T-helper 2 cell treated with Interferon-gamma antibody and Interleukin-4, amounts not matched to agents 5 μg/mL and 100 μg/mL, for 36 hours (primary cell): ENCODE measurements around the gene SAV1.

Experiments
- DNase-seq: peaks from one replicate; pipeline ENCODE4 v3.0.0; 2021; ENCODE audit warnings: low spot score
- H3K27ac Mint-ChIP-seq: one replicate; pipeline ENCODE4 v1.8.0; 2021; ENCODE audit warnings: mild to moderate bottlenecking, mixed read lengths
- H3K27me3 Mint-ChIP-seq: one replicate; pipeline ENCODE4 v1.8.0; 2021; ENCODE audit warnings: low read depth, mixed read lengths
- H3K36me3 Mint-ChIP-seq: one replicate; pipeline ENCODE4 v1.8.0; 2021; ENCODE audit warnings: low read depth, mixed read lengths
- H3K4me1 Mint-ChIP-seq: one replicate; pipeline ENCODE4 v1.8.0; 2021; ENCODE audit warnings: low read depth, mixed read lengths
- H3K4me3 Mint-ChIP-seq: one replicate; pipeline ENCODE4 v1.8.0; 2022; ENCODE audit warnings: mild to moderate bottlenecking, moderate library complexity, mixed read lengths
- H3K9me3 Mint-ChIP-seq: one replicate; pipeline ENCODE4 v1.8.0; 2021; ENCODE audit warnings: mixed read lengths

The SAV1 gene

GRCh38 chr14:50608302-50608851 is 59.7 kb downstream of the SAV1 start:
- Mint-ChIP-seq H3K9me3 (no peaks in the 10 kb centered on the region), H3K36me3 (no peaks in the 10 kb centered on the region), H3K27me3 (peaks cover 15% of the 10 kb centered on the region), H3K4me1 (peaks cover 3% of the 10 kb centered on the region), H3K4me3 (no peak overlapping the region), H3K27ac (no peak overlapping the region)
- DNase-seq: no peak

GRCh38 chr14:50607761-50608160 is 60.3 kb downstream of the SAV1 start:
- Mint-ChIP-seq H3K9me3 (no peaks in the 10 kb centered on the region), H3K4me3 (no peak overlapping the region), H3K27me3 (peaks cover 14% of the 10 kb centered on the region), H3K36me3 (no peaks in the 10 kb centered on the region), H3K4me1 (peaks cover 3% of the 10 kb centered on the region), H3K27ac (no peak overlapping the region)
- DNase-seq: no peak

GRCh38 chr14:50607181-50607580 is 60.9 kb downstream of the SAV1 start:
- peak; percentile 70 for DNase-seq
- H3K27ac Mint-ChIP-seq: no peak overlapping the region

GRCh38 chr14:50606468-50606867 is 61.6 kb downstream of the SAV1 start:
- no peak for DNase-seq
- Mint-ChIP-seq H3K36me3 (no peaks in the 10 kb centered on the region), H3K4me1 (peaks cover 3% of the 10 kb centered on the region), H3K27ac (no peak overlapping the region), H3K9me3 (no peaks in the 10 kb centered on the region), H3K27me3 (peaks cover 11% of the 10 kb centered on the region), H3K4me3 (no peak overlapping the region)

More at GRCh38 chr14:50607181-50607580, 60.9 kb downstream of the SAV1 start:
- no peaks in the 10 kb centered on the region for H3K36me3 Mint-ChIP-seq
- H3K4me3 Mint-ChIP-seq: no peak overlapping the region
- H3K4me1 Mint-ChIP-seq: peaks cover 3% of the 10 kb centered on the region
- H3K27me3 Mint-ChIP-seq: peaks cover 14% of the 10 kb centered on the region
- no peaks in the 10 kb centered on the region for H3K9me3 Mint-ChIP-seq

- no peak for DNase-seq
- Mint-ChIP-seq H3K9me3 (no peaks in the 10 kb centered on the region), H3K27ac (no peak overlapping the region), H3K4me1 (peaks cover 3% of the 10 kb centered on the region), H3K27me3 (peaks cover 6% of the 10 kb centered on the region), H3K36me3 (no peaks in the 10 kb centered on the region), H3K4me3 (no peak overlapping the region)
Measured at GRCh38 chr14:50605766-50606165, 62.3 kb downstream of the SAV1 start.

- peaks cover 7% of the 10 kb centered on the region for H3K27me3 Mint-ChIP-seq
- H3K4me1 Mint-ChIP-seq: peaks cover 6% of the 10 kb centered on the region
- no peak overlapping the region for H3K4me3 Mint-ChIP-seq
- no peaks in the 10 kb centered on the region for H3K36me3 Mint-ChIP-seq
- H3K9me3 Mint-ChIP-seq: no peaks in the 10 kb centered on the region
- H3K27ac Mint-ChIP-seq: no peak overlapping the region
- DNase-seq: no peak
Measured at GRCh38 chr14:50603565-50603964, 64.5 kb downstream of the SAV1 start.

- peaks cover 3% of the 10 kb centered on the region for H3K4me1 Mint-ChIP-seq
- no peak overlapping the region for H3K4me3 Mint-ChIP-seq
- peaks cover 8% of the 10 kb centered on the region for H3K27me3 Mint-ChIP-seq
- no peaks in the 10 kb centered on the region for H3K36me3 Mint-ChIP-seq
- peak overlapping the region; percentile 65 for H3K27ac Mint-ChIP-seq
- DNase-seq: no peak
- no peaks in the 10 kb centered on the region for H3K9me3 Mint-ChIP-seq
Measured at GRCh38 chr14:50602035-50602434, 66.1 kb downstream of the SAV1 start.

- no peaks in the 10 kb centered on the region for H3K36me3 Mint-ChIP-seq
Measured at GRCh38 chr14:50601394-50601793, 66.7 kb downstream of the SAV1 start.

GRCh38 chr14:50600849-50601248 is 67.3 kb downstream of the SAV1 start:
- no peak for DNase-seq
- Mint-ChIP-seq H3K4me1 (peaks cover 3% of the 10 kb centered on the region), H3K27me3 (peaks cover 8% of the 10 kb centered on the region), H3K36me3 (no peaks in the 10 kb centered on the region), H3K27ac (no peak overlapping the region), H3K4me3 (no peak overlapping the region), H3K9me3 (no peaks in the 10 kb centered on the region)

More at GRCh38 chr14:50601394-50601793, 66.7 kb downstream of the SAV1 start:
- no peak overlapping the region for H3K27ac Mint-ChIP-seq
- H3K9me3 Mint-ChIP-seq: no peaks in the 10 kb centered on the region
- no peak for DNase-seq
- H3K27me3 Mint-ChIP-seq: peaks cover 8% of the 10 kb centered on the region
- peaks cover 3% of the 10 kb centered on the region for H3K4me1 Mint-ChIP-seq
- no peak overlapping the region for H3K4me3 Mint-ChIP-seq

- no peak for DNase-seq
- peaks cover 3% of the 10 kb centered on the region for H3K4me1 Mint-ChIP-seq
- no peaks in the 10 kb centered on the region for H3K36me3 Mint-ChIP-seq
- H3K4me3 Mint-ChIP-seq: no peak overlapping the region
- H3K27ac Mint-ChIP-seq: no peak overlapping the region
- peaks cover 8% of the 10 kb centered on the region for H3K27me3 Mint-ChIP-seq
- no peaks in the 10 kb centered on the region for H3K9me3 Mint-ChIP-seq
Measured at GRCh38 chr14:50599700-50600444, 68.2 kb downstream of the SAV1 start.

GRCh38 chr14:50598765-50599164 is 69.3 kb downstream of the SAV1 start:
- no peak overlapping the region for H3K4me3 Mint-ChIP-seq
- DNase-seq: no peak
- H3K4me1 Mint-ChIP-seq: peaks cover 3% of the 10 kb centered on the region
- H3K27ac Mint-ChIP-seq: no peak overlapping the region
- H3K36me3 Mint-ChIP-seq: no peaks in the 10 kb centered on the region
- no peaks in the 10 kb centered on the region for H3K9me3 Mint-ChIP-seq
- peaks cover 8% of the 10 kb centered on the region for H3K27me3 Mint-ChIP-seq

GRCh38 chr14:50594577-50595316 is 73.4 kb downstream of the SAV1 start:
- Mint-ChIP-seq H3K36me3 (no peaks in the 10 kb centered on the region), H3K9me3 (no peaks in the 10 kb centered on the region)
- DNase-seq: no peak

GRCh38 chr14:50590464-50590863 is 77.6 kb downstream of the SAV1 start:
- no peaks in the 10 kb centered on the region for H3K4me1 Mint-ChIP-seq
- H3K27me3 Mint-ChIP-seq: no peaks in the 10 kb centered on the region

More at GRCh38 chr14:50594577-50595316, 73.4 kb downstream of the SAV1 start:
- H3K4me1 Mint-ChIP-seq: no peaks in the 10 kb centered on the region
- H3K27ac Mint-ChIP-seq: no peak overlapping the region
- no peak overlapping the region for H3K4me3 Mint-ChIP-seq
- H3K27me3 Mint-ChIP-seq: peaks cover 5% of the 10 kb centered on the region

More at GRCh38 chr14:50590464-50590863, 77.6 kb downstream of the SAV1 start:
- no peaks in the 10 kb centered on the region for H3K36me3 Mint-ChIP-seq
- H3K27ac Mint-ChIP-seq: no peak overlapping the region
- no peak for DNase-seq
- no peak overlapping the region for H3K4me3 Mint-ChIP-seq
- H3K9me3 Mint-ChIP-seq: no peaks in the 10 kb centered on the region
